HEK293 (cell line): ENCODE measurements around the gene PRXL2B.
A peak's percentile ranks its signal among the peaks of the same experiment; 100 is the strongest.

Source experiments
- AEBP2 ChIP-seq: fragments of 450-650 bp; formaldehyde crosslinking; IDR thresholded peaks from 2 replicates; pipeline ENCODE4 v1.5.1; 2016; ENCODE audit warnings: missing biosample characterization, missing genetic modification characterization, borderline replicate concordance
- FEZF1 ChIP-seq: fragments of 450-650 bp; formaldehyde crosslinking; IDR thresholded peaks from 2 replicates; pipeline ENCODE4 v1.5.1; 2016; ENCODE audit warnings: missing biosample characterization, missing genetic modification characterization
- PRDM10 ChIP-seq: fragments of 450-650 bp; formaldehyde crosslinking; IDR thresholded peaks from 2 replicates; pipeline ENCODE4 v1.5.1; 2016; ENCODE audit warnings: missing biosample characterization, missing genetic modification characterization
- RBAK ChIP-seq: fragments of 450-650 bp; formaldehyde crosslinking; IDR thresholded peaks from 2 replicates; pipeline ENCODE4 v1.5.1; 2016; ENCODE audit warnings: missing biosample characterization, missing genetic modification characterization
- ZBTB49 ChIP-seq: fragments of 450-650 bp; formaldehyde crosslinking; IDR thresholded peaks from 2 replicates; pipeline ENCODE4 v1.5.1; 2016; ENCODE audit warnings: missing biosample characterization, missing genetic modification characterization, low read depth
- ZIC2 ChIP-seq: fragments of 450-650 bp; formaldehyde crosslinking; IDR thresholded peaks from 2 replicates; pipeline ENCODE4 v1.5.1; 2016; ENCODE audit warnings: missing biosample characterization, missing genetic modification characterization
- ZNF155 ChIP-seq: fragments of 450-650 bp; formaldehyde crosslinking; IDR thresholded peaks from 2 replicates; pipeline ENCODE4 v1.5.1; 2016; ENCODE audit warnings: missing biosample characterization, missing genetic modification characterization
- ZNF223 ChIP-seq: fragments of 450-650 bp; formaldehyde crosslinking; IDR thresholded peaks from 2 replicates; pipeline ENCODE4 v1.5.1; 2016; ENCODE audit warnings: missing biosample characterization, missing genetic modification characterization
- ZNF558 ChIP-seq: fragments of 450-650 bp; formaldehyde crosslinking; IDR thresholded peaks from 2 replicates; pipeline ENCODE4 v1.5.1; 2016; ENCODE audit warnings: missing biosample characterization, missing genetic modification characterization
- ZNF664 ChIP-seq: fragments of 450-650 bp; formaldehyde crosslinking; IDR thresholded peaks from 2 replicates; pipeline ENCODE4 v1.5.1; 2016; ENCODE audit warnings: missing biosample characterization, missing genetic modification characterization
- ZSCAN23 ChIP-seq: fragments of 450-650 bp; formaldehyde crosslinking; IDR thresholded peaks from 2 replicates; pipeline ENCODE4 v1.5.1; 2016; ENCODE audit warnings: missing biosample characterization, missing genetic modification characterization
- TF ChIP-seq, protein P1 (sequence below): fragments of 450-650 bp; formaldehyde crosslinking; IDR thresholded peaks from 2 replicates; pipeline ENCODE4 v1.5.1; 2016; ENCODE audit warnings: missing biosample characterization, missing genetic modification characterization
- TF ChIP-seq, protein P2 (sequence below): fragments of 450-650 bp; formaldehyde crosslinking; IDR thresholded peaks from 2 replicates; pipeline ENCODE4 v1.5.1; 2016; ENCODE audit warnings: missing biosample characterization, missing genetic modification characterization
- TF ChIP-seq, protein P3 (sequence below): IDR thresholded peaks from 2 replicates; pipeline ENCODE4 v1.6.1; 2011; ENCODE audit warnings: mild to moderate bottlenecking, low read depth, low read length, borderline replicate concordance

The PRXL2B gene

DNA sequence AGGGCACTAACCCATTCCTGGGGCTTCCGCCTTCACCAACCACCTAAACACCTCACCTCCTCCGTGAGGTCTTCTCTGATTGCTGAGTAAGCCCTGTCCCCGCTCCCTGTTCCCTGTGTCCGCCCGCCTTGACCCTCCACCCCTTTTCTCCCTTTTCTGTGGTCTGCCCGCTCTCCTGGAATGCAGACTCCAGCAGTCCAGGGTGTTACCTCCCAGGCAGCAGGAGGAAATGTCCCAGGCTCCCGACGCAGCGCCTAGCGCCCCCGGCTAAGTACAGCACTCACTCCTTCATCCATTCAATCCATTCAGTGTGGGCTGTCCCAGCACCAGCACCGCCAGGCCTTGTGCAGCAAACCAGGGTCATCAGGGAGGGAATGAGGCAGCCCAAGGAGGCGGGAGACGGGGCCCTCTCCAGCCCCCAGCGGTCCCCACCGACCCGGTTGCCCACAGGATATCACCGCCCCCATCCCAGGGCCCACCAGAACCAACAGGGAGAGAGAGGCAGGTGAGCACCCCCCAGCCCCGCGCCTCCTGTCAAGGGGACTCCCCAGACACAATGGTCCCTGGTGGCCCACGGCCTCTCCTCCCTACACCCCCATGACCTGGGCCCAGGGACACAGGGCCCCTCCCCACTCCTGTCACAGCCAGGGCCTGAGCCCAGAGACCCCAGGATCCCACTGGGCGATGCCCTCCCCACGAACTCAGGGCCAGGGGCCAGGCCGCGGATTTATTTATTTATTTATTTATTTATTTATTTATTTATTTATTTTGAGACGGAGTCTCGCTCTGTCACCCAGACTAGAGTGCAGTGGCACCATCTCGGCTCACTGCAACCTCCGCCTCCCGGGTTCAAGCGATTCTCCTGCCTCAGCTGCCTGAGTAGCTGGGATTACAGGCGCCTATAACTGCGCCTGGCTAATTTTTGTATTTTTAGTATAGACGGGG, 20.2 kb upstream of the PRXL2B start (continued):
- TF ChIP-seq PRDM10 (tag by site-specific recombination) = no peak
- TF ChIP-seq, protein P1, sequence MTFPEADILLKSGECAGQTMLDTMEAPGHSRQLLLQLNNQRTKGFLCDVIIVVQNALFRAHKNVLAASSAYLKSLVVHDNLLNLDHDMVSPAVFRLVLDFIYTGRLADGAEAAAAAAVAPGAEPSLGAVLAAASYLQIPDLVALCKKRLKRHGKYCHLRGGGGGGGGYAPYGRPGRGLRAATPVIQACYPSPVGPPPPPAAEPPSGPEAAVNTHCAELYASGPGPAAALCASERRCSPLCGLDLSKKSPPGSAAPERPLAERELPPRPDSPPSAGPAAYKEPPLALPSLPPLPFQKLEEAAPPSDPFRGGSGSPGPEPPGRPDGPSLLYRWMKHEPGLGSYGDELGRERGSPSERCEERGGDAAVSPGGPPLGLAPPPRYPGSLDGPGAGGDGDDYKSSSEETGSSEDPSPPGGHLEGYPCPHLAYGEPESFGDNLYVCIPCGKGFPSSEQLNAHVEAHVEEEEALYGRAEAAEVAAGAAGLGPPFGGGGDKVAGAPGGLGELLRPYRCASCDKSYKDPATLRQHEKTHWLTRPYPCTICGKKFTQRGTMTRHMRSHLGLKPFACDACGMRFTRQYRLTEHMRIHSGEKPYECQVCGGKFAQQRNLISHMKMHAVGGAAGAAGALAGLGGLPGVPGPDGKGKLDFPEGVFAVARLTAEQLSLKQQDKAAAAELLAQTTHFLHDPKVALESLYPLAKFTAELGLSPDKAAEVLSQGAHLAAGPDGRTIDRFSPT (tag by site-specific recombination) = no peak
- TF ChIP-seq, protein P2, sequence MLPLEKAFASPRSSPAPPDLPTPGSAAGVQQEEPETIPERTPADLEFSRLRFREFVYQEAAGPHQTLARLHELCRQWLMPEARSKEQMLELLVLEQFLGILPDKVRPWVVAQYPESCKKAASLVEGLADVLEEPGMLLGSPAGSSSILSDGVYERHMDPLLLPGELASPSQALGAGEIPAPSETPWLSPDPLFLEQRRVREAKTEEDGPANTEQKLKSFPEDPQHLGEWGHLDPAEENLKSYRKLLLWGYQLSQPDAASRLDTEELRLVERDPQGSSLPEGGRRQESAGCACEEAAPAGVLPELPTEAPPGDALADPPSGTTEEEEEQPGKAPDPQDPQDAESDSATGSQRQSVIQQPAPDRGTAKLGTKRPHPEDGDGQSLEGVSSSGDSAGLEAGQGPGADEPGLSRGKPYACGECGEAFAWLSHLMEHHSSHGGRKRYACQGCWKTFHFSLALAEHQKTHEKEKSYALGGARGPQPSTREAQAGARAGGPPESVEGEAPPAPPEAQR = no peak
- TF ChIP-seq ZIC2 (tag by site-specific recombination) = no peak
- TF ChIP-seq, protein P3, sequence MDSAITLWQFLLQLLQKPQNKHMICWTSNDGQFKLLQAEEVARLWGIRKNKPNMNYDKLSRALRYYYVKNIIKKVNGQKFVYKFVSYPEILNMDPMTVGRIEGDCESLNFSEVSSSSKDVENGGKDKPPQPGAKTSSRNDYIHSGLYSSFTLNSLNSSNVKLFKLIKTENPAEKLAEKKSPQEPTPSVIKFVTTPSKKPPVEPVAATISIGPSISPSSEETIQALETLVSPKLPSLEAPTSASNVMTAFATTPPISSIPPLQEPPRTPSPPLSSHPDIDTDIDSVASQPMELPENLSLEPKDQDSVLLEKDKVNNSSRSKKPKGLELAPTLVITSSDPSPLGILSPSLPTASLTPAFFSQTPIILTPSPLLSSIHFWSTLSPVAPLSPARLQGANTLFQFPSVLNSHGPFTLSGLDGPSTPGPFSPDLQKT = no peak
- TF ChIP-seq RBAK (tag by site-specific recombination) = peak; percentile 53; the same call in 1 of the 2 replicates
- TF ChIP-seq ZSCAN23 (tag by site-specific recombination) = no peak
- no peak for TF ChIP-seq AEBP2 (tag by site-specific recombination)
- TF ChIP-seq ZNF223 (tag by site-specific recombination) = 0 out of 2 replicates have a peak, but pooled peaks have one; percentile 54
- no peak for TF ChIP-seq ZNF155
- TF ChIP-seq ZNF558 (tag by site-specific recombination) = peak; percentile 55; the same call in 1 of the 2 replicates
- peak; percentile 63; the same call in 1 of the 2 replicates for TF ChIP-seq ZNF664
- no peak for TF ChIP-seq ZBTB49
- TF ChIP-seq FEZF1 = no peak
